Panc1 (cell line): ENCODE results near the gene PPP6R2. TPM values are rescaled to one million over a fixed set of nuclear protein-coding genes. Genes with fewer than 3 reads are reported as not detected.

Source experiments
- ATAC-seq: fragments of 200-7000 bp; cut with Tn5 transposase; 2 replicates; pipeline ENCODE4 v1.9.1; 2020; ENCODE audit warnings: mild to moderate bottlenecking, moderate library complexity
- BruUV-seq: library from RNA; stranded (reverse); fragments of 400-500 nt; replicated peaks from 2 replicates; lab custom pipeline; 2021; lab: Mats Ljungman, UMichigan
- CTCF ChIA-PET: fragments of 300-600 bp; sonication (Branson Sonifier 250); formaldehyde crosslinking; loops from one replicate; lab custom pipeline; 2022; ENCODE audit warnings: antibody characterized with exemption; lab: Charles Lee
- POLR2A ChIA-PET: fragments of 300-600 bp; sonication (Branson Sonifier 250); formaldehyde crosslinking; loops from one replicate; lab custom pipeline; 2022; ENCODE audit warnings: antibody characterized with exemption; lab: Charles Lee
- DNase-seq: peaks from one replicate; pipeline ENCODE4 v3.0.0-alpha.2; 2010; ENCODE audit warnings: low read depth, low spot score
- H3K27ac ChIP-seq: 2 replicates; pipeline ENCODE4 v1.5.1; 2011; ENCODE audit warnings: mild to moderate bottlenecking, low read length, inconsistent platforms
- H3K27me3 ChIP-seq: fragments of 200-500 bp; sonication (Bioruptor generic); 2 replicates; pipeline ENCODE4 v1.6.0; 2014; ENCODE audit warnings: low read length, inconsistent platforms; ENCODE audit not compliant: control insufficient read depth, insufficient read depth
- H3K36me3 ChIP-seq: fragments of 200-500 bp; sonication (Bioruptor generic); 2 replicates; pipeline ENCODE4 v1.5.1; 2014; ENCODE audit warnings: inconsistent platforms, mild to moderate bottlenecking, low read length, moderate library complexity; ENCODE audit not compliant: control insufficient read depth, insufficient read depth
- H3K4me1 ChIP-seq: 2 replicates; pipeline ENCODE4 v1.5.1; 2011; ENCODE audit warnings: inconsistent platforms, mild to moderate bottlenecking, low read length, moderate library complexity; ENCODE audit not compliant: control insufficient read depth, insufficient read depth
- H3K4me3 ChIP-seq, 2 experiments: 2 replicates each; pipeline ENCODE4 v1.5.1; 2011 to 2012; ENCODE audit warnings: low read depth in 2 of 2, low read length in 2 of 2, mild to moderate bottlenecking in 2 of 2, inconsistent platforms in 1 of 2, moderate library complexity in 1 of 2
- H3K9me3 ChIP-seq: fragments of 200-500 bp; sonication (Bioruptor generic); 2 replicates; pipeline ENCODE4 v1.5.1; 2014; ENCODE audit warnings: low read depth, mild to moderate bottlenecking, inconsistent platforms, low read length, moderate library complexity; ENCODE audit not compliant: control insufficient read depth, insufficient read depth
- POLR2AphosphoS5 ChIP-seq: IDR thresholded peaks from 2 replicates; pipeline ENCODE4 v1.6.1; 2012; ENCODE audit warnings: mild to moderate bottlenecking, low read depth, low read length, moderate library complexity
- SIN3A ChIP-seq: IDR thresholded peaks from 2 replicates; pipeline ENCODE4 v1.6.1; 2012; ENCODE audit warnings: low read depth, mild to moderate bottlenecking, low read length, moderate library complexity, borderline replicate concordance; ENCODE audit not compliant: insufficient read depth
- TCF7L2 ChIP-seq: IDR thresholded peaks from 2 replicates; pipeline ENCODE4 v1.6.1; 2011; ENCODE audit warnings: mild to moderate bottlenecking, low read depth, low read length, inconsistent platforms
- in situ Hi-C: cut with HindIII; loops from 2 replicates; pipeline ENCODE4 v1.10.0; 2016; ENCODE audit warnings: low sequenced_read_pairs, low pct_unique_long_range_greater_than_20kb
- intact Hi-C: fragments of 100-400 bp; cut with micrococcal nuclease; formaldehyde crosslinking; loops from one replicate; pipeline ENCODE4 v1.10.0; 2022; ENCODE audit not compliant: unreplicated experiment
- total RNA-seq: library from RNA; stranded (reverse); gene quantifications from one replicate; pipeline ENCODE4 v1.2.1, GENCODE V29; 2021; ENCODE audit not compliant: unreplicated experiment
- TF ChIP-seq, protein P1 (sequence below): fragments of 450-650 bp; IDR thresholded peaks from 2 replicates; pipeline ENCODE4 v1.5.1; 2017; ENCODE audit warnings: mild to moderate bottlenecking
- TF ChIP-seq, protein P2 (sequence below), 2 experiments: IDR thresholded peaks; 2 replicates each; pipeline ENCODE4 v1.6.1; 2011 to 2012; ENCODE audit warnings: low read depth in 2 of 2, control low read depth in 1 of 2, low read length in 1 of 2, mild to moderate bottlenecking in 1 of 2, moderate library complexity in 1 of 2; ENCODE audit not compliant: insufficient read depth in 1 of 2

The PPP6R2 gene
- total RNA-seq, 1 experiment from 2014 or later = 52.8 TPM

- CTCF ChIA-PET = no interaction called here
- Histone ChIP-seq H3K27me3 (no peaks in the 10 kb centered on the region), H3K27ac (no peak overlapping the region), H3K4me3 (no peak overlapping the region), H3K36me3 (peaks cover 5% of the 10 kb centered on the region), H3K4me1 (no peaks in the 10 kb centered on the region), H3K9me3 (no peaks in the 10 kb centered on the region)
- no peak for TF ChIP-seq SIN3A
- TF ChIP-seq, protein P1, sequence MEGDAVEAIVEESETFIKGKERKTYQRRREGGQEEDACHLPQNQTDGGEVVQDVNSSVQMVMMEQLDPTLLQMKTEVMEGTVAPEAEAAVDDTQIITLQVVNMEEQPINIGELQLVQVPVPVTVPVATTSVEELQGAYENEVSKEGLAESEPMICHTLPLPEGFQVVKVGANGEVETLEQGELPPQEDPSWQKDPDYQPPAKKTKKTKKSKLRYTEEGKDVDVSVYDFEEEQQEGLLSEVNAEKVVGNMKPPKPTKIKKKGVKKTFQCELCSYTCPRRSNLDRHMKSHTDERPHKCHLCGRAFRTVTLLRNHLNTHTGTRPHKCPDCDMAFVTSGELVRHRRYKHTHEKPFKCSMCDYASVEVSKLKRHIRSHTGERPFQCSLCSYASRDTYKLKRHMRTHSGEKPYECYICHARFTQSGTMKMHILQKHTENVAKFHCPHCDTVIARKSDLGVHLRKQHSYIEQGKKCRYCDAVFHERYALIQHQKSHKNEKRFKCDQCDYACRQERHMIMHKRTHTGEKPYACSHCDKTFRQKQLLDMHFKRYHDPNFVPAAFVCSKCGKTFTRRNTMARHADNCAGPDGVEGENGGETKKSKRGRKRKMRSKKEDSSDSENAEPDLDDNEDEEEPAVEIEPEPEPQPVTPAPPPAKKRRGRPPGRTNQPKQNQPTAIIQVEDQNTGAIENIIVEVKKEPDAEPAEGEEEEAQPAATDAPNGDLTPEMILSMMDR = no peak
- TF ChIP-seq, protein P2, sequence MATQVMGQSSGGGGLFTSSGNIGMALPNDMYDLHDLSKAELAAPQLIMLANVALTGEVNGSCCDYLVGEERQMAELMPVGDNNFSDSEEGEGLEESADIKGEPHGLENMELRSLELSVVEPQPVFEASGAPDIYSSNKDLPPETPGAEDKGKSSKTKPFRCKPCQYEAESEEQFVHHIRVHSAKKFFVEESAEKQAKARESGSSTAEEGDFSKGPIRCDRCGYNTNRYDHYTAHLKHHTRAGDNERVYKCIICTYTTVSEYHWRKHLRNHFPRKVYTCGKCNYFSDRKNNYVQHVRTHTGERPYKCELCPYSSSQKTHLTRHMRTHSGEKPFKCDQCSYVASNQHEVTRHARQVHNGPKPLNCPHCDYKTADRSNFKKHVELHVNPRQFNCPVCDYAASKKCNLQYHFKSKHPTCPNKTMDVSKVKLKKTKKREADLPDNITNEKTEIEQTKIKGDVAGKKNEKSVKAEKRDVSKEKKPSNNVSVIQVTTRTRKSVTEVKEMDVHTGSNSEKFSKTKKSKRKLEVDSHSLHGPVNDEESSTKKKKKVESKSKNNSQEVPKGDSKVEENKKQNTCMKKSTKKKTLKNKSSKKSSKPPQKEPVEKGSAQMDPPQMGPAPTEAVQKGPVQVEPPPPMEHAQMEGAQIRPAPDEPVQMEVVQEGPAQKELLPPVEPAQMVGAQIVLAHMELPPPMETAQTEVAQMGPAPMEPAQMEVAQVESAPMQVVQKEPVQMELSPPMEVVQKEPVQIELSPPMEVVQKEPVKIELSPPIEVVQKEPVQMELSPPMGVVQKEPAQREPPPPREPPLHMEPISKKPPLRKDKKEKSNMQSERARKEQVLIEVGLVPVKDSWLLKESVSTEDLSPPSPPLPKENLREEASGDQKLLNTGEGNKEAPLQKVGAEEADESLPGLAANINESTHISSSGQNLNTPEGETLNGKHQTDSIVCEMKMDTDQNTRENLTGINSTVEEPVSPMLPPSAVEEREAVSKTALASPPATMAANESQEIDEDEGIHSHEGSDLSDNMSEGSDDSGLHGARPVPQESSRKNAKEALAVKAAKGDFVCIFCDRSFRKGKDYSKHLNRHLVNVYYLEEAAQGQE (IDR thresholded peaks at IDR 0.05; ENCODE audit: insufficient read depth in 1 of 2, low read depth in 2 of 2, low read length in 1 of 2) = no peak
- TF ChIP-seq TCF7L2 = no peak
- no peak for TF ChIP-seq POLR2AphosphoS5
- ATAC-seq (no peak; the same call in 1 of the 2 replicates), DNase-seq (no peak)
- POLR2A ChIA-PET = no interaction called here
- intact Hi-C loops (no loop called here), in situ Hi-C loops (no loop called here)
- BruUV-seq = no TSS peak
Observed at GRCh38 chr22:50420581-50420980, 77.5 kb downstream of the PPP6R2 start.

DNA sequence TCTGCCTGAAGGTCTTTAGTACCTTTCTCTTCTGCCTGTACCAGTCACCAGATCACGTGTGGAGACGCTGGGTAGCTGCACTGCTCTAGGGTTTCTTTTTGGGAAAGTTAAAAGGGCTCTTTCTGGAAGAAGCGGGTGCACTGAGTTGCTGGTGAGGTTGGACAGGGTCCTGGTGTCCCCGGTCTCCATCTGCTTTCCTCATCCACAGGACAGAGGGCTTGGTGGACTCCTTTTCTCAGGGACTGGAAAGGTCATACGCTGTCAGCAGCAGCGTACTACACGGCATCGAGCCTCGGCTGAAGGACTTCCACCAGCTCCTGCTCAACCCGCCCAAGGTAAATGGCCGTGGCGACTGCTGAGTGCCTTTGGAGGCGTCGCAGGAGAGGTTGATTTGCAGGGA is 78.9 kb downstream of the PPP6R2 start:
- Histone ChIP-seq H3K27me3 (no peaks in the 10 kb centered on the region), H3K36me3 (peaks cover 5% of the 10 kb centered on the region), H3K9me3 (no peaks in the 10 kb centered on the region), H3K4me3 (no peak overlapping the region), H3K4me1 (no peaks in the 10 kb centered on the region), H3K27ac (no peak overlapping the region)
- ChIA-PET CTCF (interaction anchor here (0.6 kb wide), 1 partner anchor 81 kb away, joined by 3 read pairs; no protein-coding TSS in a partner anchor), POLR2A (no interaction called here)
- TF ChIP-seq POLR2AphosphoS5 (no peak), TCF7L2 (no peak), SIN3A (no peak)
- TF ChIP-seq, protein P2 (IDR thresholded peaks at IDR 0.05; ENCODE audit: insufficient read depth in 1 of 2, low read depth in 2 of 2, low read length in 1 of 2) = no peak
- TF ChIP-seq, protein P1 = no peak
- in situ Hi-C loops (no loop called here), intact Hi-C loops (no loop called here)
- BruUV-seq = no TSS peak
- DNase-seq (no peak), ATAC-seq (no peak)
